Adrenal gland (tissue), 12 donors: ENCODE results near the gene PHC2. TPM values are rescaled to one million over a fixed set of nuclear protein-coding genes. Genes with fewer than 3 reads are reported as not detected.

ENCODE experiments used
- DNase-seq, 7 donors: peaks; one replicate each; pipeline ENCODE4 v3.0.0-alpha.2; 2019 to 2020
- H3K27ac ChIP-seq, 5 donors: fragments of 200-600 bp; sonication (generic) in 4 of 5; 1 replicate in 3 of 5; 2 replicates in 2 of 5; pipeline versions ENCODE4 v1.5.1 to v1.8.0; 2016 to 2020; ENCODE audit warnings: mild to moderate bottlenecking in 1 of 5
- H3K27me3 ChIP-seq: fragments of 200-600 bp; 2 replicates; pipeline ENCODE4 v1.8.0; 2021
- H3K36me3 ChIP-seq, 2 donors: fragments of 200-600 bp; replicated peaks in 1 of 2; 1 replicate in 1 of 2; 2 replicates in 1 of 2; pipeline versions ENCODE4 v1.5.1 to v1.8.0; 2018 to 2022
- H3K4me1 ChIP-seq, 2 donors: fragments of 200-600 bp; replicated peaks in 1 of 2; 1 replicate in 1 of 2; 2 replicates in 1 of 2; pipeline versions ENCODE4 v1.5.1 to v1.8.0; 2018 to 2021
- H3K4me3 ChIP-seq, 4 donors: fragments of 200-600 bp; sonication (generic) in 3 of 4; one replicate each; pipeline ENCODE4 v1.5.1; 2016 to 2018
- H3K9me3 ChIP-seq, 3 donors: fragments of 200-600 bp; sonication (generic) in 1 of 3; replicated peaks in 1 of 3; 1 replicate in 2 of 3; 2 replicates in 1 of 3; pipeline versions ENCODE4 v1.5.1 to v1.8.0; 2016 to 2021
- CTCF ChIP-seq, 6 experiments: fragments of 450-650 bp in 4 of 6; fragments of 200-600 bp in 2 of 6; sonication (generic) in 1 of 6; IDR thresholded peaks; 1 replicate in 5 of 6; 2 replicates in 1 of 6; pipeline versions ENCODE4 v1.5.1 to v1.8.0; 2016 to 2021; ENCODE audit warnings: antibody characterized with exemption in 6 of 6, mild to moderate bottlenecking in 2 of 6, moderate library complexity in 1 of 6
- POLR2A ChIP-seq, 2 donors: fragments of 450-650 bp; IDR thresholded peaks; one replicate each; pipeline ENCODE4 v1.6.1; 2017; ENCODE audit warnings: antibody characterized with exemption in 2 of 2, mild to moderate bottlenecking in 2 of 2, moderate library complexity in 1 of 2
- WGBS, 4 donors: extraction: QIAGEN DNeasy Blood & Tissue Kit in 2 of 4; methylation state at CpG; one replicate each; pipeline versions ENCODE4 v1.1.5 to v1.1.7; 2013 to 2017; 5-methylcytosine and 5-hydroxymethylcytosine counted together
- intact Hi-C, 2 donors: fragments of 100-400 bp; cut with DNase I; formaldehyde crosslinking; loops; one replicate each; pipeline versions ENCODE4 v1.14.1 to v1.15.0; 2022 to 2023
- polyA plus RNA-seq, 3 donors: library from polyadenylated mRNA; stranded (reverse); fragments of 200-250 nt in 2 of 3; fragments of 350-450 nt in 1 of 3; fragmentation: Illumina TruSeq in 1 of 3; extraction: RNeasy Lipid Tissue Mini Kit (QIAGEN cat#74804) in 1 of 3; gene quantifications; one replicate each; pipeline ENCODE4 v1.2.3, GENCODE V29; 2013 to 2014
- total RNA-seq, 9 donors: library from RNA; depleted of rRNA in 4 of 9; stranded (reverse); fragments of >200 nt in 4 of 9; fragments of 120-200 nt in 1 of 9; fragmentation: NEBNext Ultra II Directional in 1 of 9; extraction: Animal tissue kit (Norgen Biotek cat#: 25700) in 1 of 9; gene quantifications; one replicate each; pipeline versions ENCODE4 v1.1.0 to v1.2.4, GENCODE V29; 2013 to 2023
- donor health status: healthy with polysubstance abuse.
- donor health status: Bipolar disorder and iron deficiency.
- donor health status: DM: yes; HTN: yes; CAD: no.
- donor health status: DM: no; HTN: no; CAD: no.
- donor health status: DM: no; HTN: no; CAD: no.
- donor health status: DM: yes; HTN: yes; CAD: no.

The PHC2 gene
- total and polyA plus RNA-seq, 12 donors: 24.9 to 164 (median 112) TPM

- intact Hi-C loops: no loop called here
Measured at GRCh38 chr1:33332881-33333280, 98.0 kb downstream of the PHC2 start.

DNA sequence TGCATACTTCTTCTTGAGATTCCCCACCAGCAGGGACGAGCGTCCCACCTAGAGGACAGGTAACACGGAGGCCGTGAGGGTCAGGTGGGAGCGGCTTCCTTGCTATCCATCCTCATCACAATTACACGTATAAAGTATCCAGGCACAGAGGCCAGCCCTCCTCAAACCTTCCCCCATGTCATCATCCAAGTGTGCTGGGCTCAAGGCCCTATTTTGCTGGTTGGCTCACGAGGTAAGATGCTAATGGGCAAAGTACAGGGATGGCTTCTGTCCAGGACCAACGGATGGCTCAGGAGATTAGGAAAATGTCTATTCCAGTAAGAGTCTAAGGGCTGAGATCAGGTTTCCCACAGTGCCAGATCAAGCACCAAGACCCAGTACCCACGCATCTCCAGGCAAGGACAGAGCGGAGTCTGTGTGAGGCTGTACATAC is 98.5 kb downstream of the PHC2 start:
- 46 to 77% (median 72%) methylated on average over 5 to 10 of the region's 10 CpGs for WGBS, 4 donors
- intact Hi-C loops: no loop called here

More at GRCh38 chr1:33332881-33333280, 98.0 kb downstream of the PHC2 start:
- TF ChIP-seq POLR2A (IDR thresholded peaks at IDR 0.05): no peak
- no peak for TF ChIP-seq CTCF (IDR thresholded peaks at IDR 0.05)
- H3K4me3 ChIP-seq: no peak overlapping the region
- peak overlapping the region; percentile 68 to 97 (median 71) for H3K27ac ChIP-seq
- 55 to 87% (median 69%) methylated on average over 5 of the region's 5 CpGs for WGBS, 4 donors
- DNase-seq: peak in 1 of 7 donors; percentile 38
- H3K27me3 ChIP-seq: no peaks in the 10 kb centered on the region
- peaks cover 0 to 61% of the 10 kb centered on the region in 2 donors for H3K36me3 ChIP-seq
- no peaks in the 10 kb centered on the region for H3K9me3 ChIP-seq
- peaks cover 45 to 77% of the 10 kb centered on the region in 2 donors for H3K4me1 ChIP-seq

GRCh38 chr1:33331444-33332356 is 99.2 kb downstream of the PHC2 start:
- H3K36me3 ChIP-seq: peaks cover 0 to 73% of the 10 kb centered on the region in 2 donors
- TF ChIP-seq CTCF (IDR thresholded peaks at IDR 0.05) (no peak), POLR2A (IDR thresholded peaks at IDR 0.05) (no peak)
- H3K9me3 ChIP-seq: no peaks in the 10 kb centered on the region
- DNase-seq: peak in 3 of 7 donors; percentile 46 to 63 (median 48)
- H3K27ac ChIP-seq: peak overlapping the region in 3 of 5 donors; percentile 71 to 97 (median 87)
- intact Hi-C loops: no loop called here
- H3K27me3 ChIP-seq: no peaks in the 10 kb centered on the region
- H3K4me3 ChIP-seq: no peak overlapping the region
- WGBS, 4 donors: 58 to 63% (median 62%) methylated on average over 7 to 10 of the region's 10 CpGs
- peaks cover 51 to 74% of the 10 kb centered on the region in 2 donors for H3K4me1 ChIP-seq

More for the DNA sequence above, 98.5 kb downstream of the PHC2 start:
- Histone ChIP-seq H3K27ac (peak overlapping the region in 3 of 5 donors; percentile 71 to 97 (median 87)), H3K36me3 (peaks cover 0 to 66% of the 10 kb centered on the region in 2 donors), H3K4me1 (peaks cover 47 to 77% of the 10 kb centered on the region in 2 donors), H3K4me3 (no peak overlapping the region), H3K9me3 (no peaks in the 10 kb centered on the region), H3K27me3 (no peaks in the 10 kb centered on the region)
- DNase-seq: peak in 6 of 7 donors; percentile 64 to 87 (median 74)
- TF ChIP-seq CTCF (IDR thresholded peaks at IDR 0.05) (no peak), POLR2A (IDR thresholded peaks at IDR 0.05) (no peak)

- H3K4me1 ChIP-seq: peaks cover 45 to 74% of the 10 kb centered on the region in 2 donors
- WGBS, 4 donors: 90 to 98% (median 95%) methylated on average over 6 to 7 of the region's 7 CpGs
- no peak for TF ChIP-seq POLR2A (IDR thresholded peaks at IDR 0.05)
- no peak for TF ChIP-seq CTCF (IDR thresholded peaks at IDR 0.05)
- H3K36me3 ChIP-seq: peaks cover 0 to 81% of the 10 kb centered on the region in 2 donors
- no peak for DNase-seq
- H3K27ac ChIP-seq: peak overlapping the region in 3 of 5 donors; percentile 18 to 97 (median 71)
- intact Hi-C loops: no loop called here
- H3K27me3 ChIP-seq: no peaks in the 10 kb centered on the region
- no peaks in the 10 kb centered on the region for H3K9me3 ChIP-seq
- no peak overlapping the region for H3K4me3 ChIP-seq
Measured at GRCh38 chr1:33330906-33331305, 100.0 kb downstream of the PHC2 start.
